Measurements from ENCODE around the gene HNRNPUL1. TPM values are rescaled to one million over a fixed set of nuclear protein-coding genes. Genes with fewer than 3 reads are reported as not detected.

HNRNPUL1 gene
- total RNA-seq, 1 donor from 2014 or later: 126 TPM

DNA sequence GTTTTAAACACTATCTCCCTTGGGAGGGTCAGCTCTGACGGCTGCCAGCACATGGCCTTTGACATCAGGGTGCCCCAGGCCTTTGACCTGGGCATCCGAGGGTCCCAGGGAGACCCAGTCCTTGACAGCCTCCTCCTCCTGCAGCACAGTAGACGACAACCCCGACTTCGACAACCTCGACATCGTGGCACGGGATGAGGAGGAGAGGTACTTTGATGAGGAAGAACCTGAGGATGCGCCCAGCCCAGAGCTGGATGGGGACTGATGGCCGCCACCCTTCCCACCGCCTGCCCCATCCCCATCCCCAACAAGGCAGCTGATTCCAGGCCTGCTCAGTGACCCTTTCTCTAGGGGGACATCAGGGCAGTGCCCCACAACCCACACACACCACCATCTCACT, 58.3 kb downstream of the HNRNPUL1 start:
- Histone ChIP-seq H3K4me3 (no peak overlapping the region), H3K36me3 (no peaks in the 10 kb centered on the region), H3K27me3 (peaks cover 12% of the 10 kb centered on the region), H3K9ac (no peak overlapping the region), H3K9me3 (ENCODE audit: low read depth) (no peaks in the 10 kb centered on the region), H3F3A (ENCODE audit: low read depth) (peaks cover 21% of the 10 kb centered on the region), H3K4me1 (peaks cover 18% of the 10 kb centered on the region), H3K4me2 (no peak overlapping the region), H2AFZ (replicated peaks) (no peak overlapping the region), H3K27ac (no peak overlapping the region), H3K79me2 (ENCODE audit: low read depth) (no peaks in the 10 kb centered on the region), H4K20me1 (ENCODE audit: low read depth) (peaks cover 21% of the 10 kb centered on the region)
- H3K27ac Mint-ChIP-seq: no peak overlapping the region
- H3K4me3 Mint-ChIP-seq: no peak overlapping the region
- H3K36me3 Mint-ChIP-seq: peaks cover 8% of the 10 kb centered on the region
- H3K4me1 Mint-ChIP-seq: peaks cover 41% of the 10 kb centered on the region
- H3K9me3 Mint-ChIP-seq: no peaks in the 10 kb centered on the region
- DNase-seq (ENCODE audit: low spot score): no peak
- peaks cover 7% of the 10 kb centered on the region for H3K27me3 Mint-ChIP-seq (ENCODE audit: insufficient read depth, low read depth)
- TF ChIP-seq EZH2phosphoT487 (IDR thresholded peaks at IDR 0.05): no peak
- no peak for TF ChIP-seq EZH2 (IDR thresholded peaks at IDR 0.05)
- TF ChIP-seq, protein P1, sequence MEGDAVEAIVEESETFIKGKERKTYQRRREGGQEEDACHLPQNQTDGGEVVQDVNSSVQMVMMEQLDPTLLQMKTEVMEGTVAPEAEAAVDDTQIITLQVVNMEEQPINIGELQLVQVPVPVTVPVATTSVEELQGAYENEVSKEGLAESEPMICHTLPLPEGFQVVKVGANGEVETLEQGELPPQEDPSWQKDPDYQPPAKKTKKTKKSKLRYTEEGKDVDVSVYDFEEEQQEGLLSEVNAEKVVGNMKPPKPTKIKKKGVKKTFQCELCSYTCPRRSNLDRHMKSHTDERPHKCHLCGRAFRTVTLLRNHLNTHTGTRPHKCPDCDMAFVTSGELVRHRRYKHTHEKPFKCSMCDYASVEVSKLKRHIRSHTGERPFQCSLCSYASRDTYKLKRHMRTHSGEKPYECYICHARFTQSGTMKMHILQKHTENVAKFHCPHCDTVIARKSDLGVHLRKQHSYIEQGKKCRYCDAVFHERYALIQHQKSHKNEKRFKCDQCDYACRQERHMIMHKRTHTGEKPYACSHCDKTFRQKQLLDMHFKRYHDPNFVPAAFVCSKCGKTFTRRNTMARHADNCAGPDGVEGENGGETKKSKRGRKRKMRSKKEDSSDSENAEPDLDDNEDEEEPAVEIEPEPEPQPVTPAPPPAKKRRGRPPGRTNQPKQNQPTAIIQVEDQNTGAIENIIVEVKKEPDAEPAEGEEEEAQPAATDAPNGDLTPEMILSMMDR (IDR thresholded peaks at IDR 0.05): no peak

DNA sequence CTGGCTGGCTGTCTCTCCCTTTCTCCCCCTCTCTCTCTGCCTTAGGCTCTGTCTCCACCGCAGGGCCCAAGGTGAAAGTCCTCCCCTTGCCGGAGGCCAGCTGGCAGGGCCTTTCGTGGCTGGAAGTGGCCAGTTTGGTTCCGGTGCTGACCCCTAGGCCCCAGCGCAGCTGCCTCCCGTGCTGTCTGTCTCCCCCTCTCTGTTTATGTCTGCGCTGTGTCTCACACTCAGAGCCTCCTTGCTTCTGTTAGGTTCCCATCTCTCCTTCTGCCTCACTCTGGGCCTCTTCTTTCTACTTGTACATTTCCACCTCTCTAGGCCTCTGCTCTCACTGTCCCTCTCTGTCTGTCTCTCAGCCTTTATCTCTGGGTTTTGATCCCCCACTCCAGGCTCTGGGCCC, 58.9 kb downstream of the HNRNPUL1 start:
- Histone ChIP-seq H3K4me2 (no peak overlapping the region), H4K20me1 (ENCODE audit: low read depth) (peaks cover 21% of the 10 kb centered on the region), H3K4me3 (no peak overlapping the region), H3K79me2 (ENCODE audit: low read depth) (no peaks in the 10 kb centered on the region), H3K27me3 (peaks cover 12% of the 10 kb centered on the region), H2AFZ (replicated peaks) (no peak overlapping the region), H3K4me1 (peaks cover 18% of the 10 kb centered on the region), H3K9ac (no peak overlapping the region), H3K27ac (no peak overlapping the region), H3K36me3 (no peaks in the 10 kb centered on the region), H3K9me3 (ENCODE audit: low read depth) (no peaks in the 10 kb centered on the region), H3F3A (ENCODE audit: low read depth) (peaks cover 21% of the 10 kb centered on the region)
- H3K4me1 Mint-ChIP-seq: peaks cover 43% of the 10 kb centered on the region
- H3K27me3 Mint-ChIP-seq (ENCODE audit: insufficient read depth, low read depth): peaks cover 10% of the 10 kb centered on the region
- peaks cover 5% of the 10 kb centered on the region for H3K36me3 Mint-ChIP-seq
- H3K9me3 Mint-ChIP-seq: no peaks in the 10 kb centered on the region
- TF ChIP-seq EZH2phosphoT487 (IDR thresholded peaks at IDR 0.05) (no peak), EZH2 (IDR thresholded peaks at IDR 0.05) (no peak)
- TF ChIP-seq, protein P1 (IDR thresholded peaks at IDR 0.05): no peak
- no peak for DNase-seq (ENCODE audit: low spot score)
- H3K27ac Mint-ChIP-seq: no peak overlapping the region
- H3K4me3 Mint-ChIP-seq: no peak overlapping the region

DNA sequence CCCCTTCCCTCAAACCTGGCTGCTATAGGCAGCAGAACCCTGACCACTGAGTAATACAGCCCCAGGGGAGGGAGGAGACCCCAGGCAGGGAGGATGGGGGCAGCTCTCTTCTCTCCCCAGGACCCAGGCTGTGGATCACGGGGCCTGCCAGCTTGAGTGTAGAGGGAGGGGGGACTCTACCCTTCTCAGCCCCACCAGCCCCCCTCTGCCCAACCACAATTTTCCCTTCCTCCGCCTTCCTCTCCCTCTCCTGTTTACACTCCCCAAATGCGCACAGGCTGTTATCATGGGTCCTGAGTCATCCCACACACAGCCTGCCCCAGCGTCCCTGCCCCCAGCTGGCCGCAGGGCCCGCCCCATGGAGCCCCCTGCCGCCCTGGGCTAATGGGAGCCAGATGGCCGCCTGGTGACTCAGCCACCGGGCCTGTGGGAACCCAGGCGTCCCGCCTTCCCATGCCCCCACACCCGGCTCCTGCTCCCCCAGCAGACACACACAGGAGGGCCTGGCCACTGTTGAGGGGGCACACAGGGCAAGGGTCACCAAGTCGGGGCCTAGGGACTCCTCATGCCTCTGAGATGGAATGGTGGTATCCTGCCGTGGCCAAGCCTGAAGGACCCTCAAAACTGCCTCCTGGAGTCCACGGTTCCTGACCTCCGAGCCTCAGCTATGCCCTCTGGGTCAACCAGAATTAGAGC, 59.4 kb downstream of the HNRNPUL1 start:
- Mint-ChIP-seq H3K36me3 (peaks cover 2% of the 10 kb centered on the region), H3K27ac (no peak overlapping the region), H3K4me3 (no peak overlapping the region), H3K9me3 (no peaks in the 10 kb centered on the region), H3K4me1 (peaks cover 48% of the 10 kb centered on the region), H3K27me3 (ENCODE audit: insufficient read depth, low read depth) (peaks cover 11% of the 10 kb centered on the region)
- no peak for DNase-seq (ENCODE audit: low spot score)
- H3K79me2 ChIP-seq (ENCODE audit: low read depth): no peaks in the 10 kb centered on the region
- H3K4me1 ChIP-seq: peaks cover 18% of the 10 kb centered on the region
- no peak overlapping the region for H2AFZ ChIP-seq (replicated peaks)
- H3K36me3 ChIP-seq: no peaks in the 10 kb centered on the region
- H3K9me3 ChIP-seq (ENCODE audit: low read depth): no peaks in the 10 kb centered on the region
- H4K20me1 ChIP-seq (ENCODE audit: low read depth): peaks cover 21% of the 10 kb centered on the region
- no peak overlapping the region for H3K4me2 ChIP-seq
- no peak overlapping the region for H3K9ac ChIP-seq
- TF ChIP-seq EZH2phosphoT487 (IDR thresholded peaks at IDR 0.05) (no peak), EZH2 (IDR thresholded peaks at IDR 0.05) (no peak)
- TF ChIP-seq, protein P1 (IDR thresholded peaks at IDR 0.05): no peak
- H3K27ac ChIP-seq: no peak overlapping the region
- H3K27me3 ChIP-seq: peaks cover 12% of the 10 kb centered on the region
- H3K4me3 ChIP-seq: no peak overlapping the region
- peaks cover 21% of the 10 kb centered on the region for H3F3A ChIP-seq (ENCODE audit: low read depth)
